Posterior cingulate gyrus (tissue), 11 donors: ENCODE measurements around the gene MYH2.

Experiments used
- DNase-seq, 10 donors: peaks; one replicate each; pipeline versions ENCODE4 v3.0.0 to v3.0.0-alpha.2; 2020 to 2021; ENCODE audit warnings: mixed read lengths in 3 of 10
- intact Hi-C: fragments of 100-400 bp; cut with DNase I; formaldehyde crosslinking; loops from one replicate; pipeline ENCODE4 v1.15.1; 2023

The MYH2 gene

DNA sequence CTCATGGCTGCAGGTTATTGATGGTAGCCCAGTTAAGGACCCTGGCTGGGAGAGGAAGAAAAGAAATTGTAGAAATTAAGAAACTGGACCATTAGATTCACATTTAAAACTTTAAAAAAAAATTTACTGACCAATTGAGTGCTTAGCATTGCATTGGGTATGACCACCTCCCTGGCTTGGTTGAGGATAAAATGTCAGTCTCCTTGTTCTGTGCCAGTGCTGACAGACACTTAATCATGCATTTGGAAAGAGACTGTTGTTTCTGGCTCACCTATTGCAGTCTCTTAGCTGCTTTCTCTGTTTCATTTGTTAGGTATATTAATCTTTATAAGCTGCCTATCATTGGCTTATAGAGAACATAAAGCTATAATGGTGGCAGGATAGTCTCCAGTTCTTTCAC is 32.8 kb downstream of the MYH2 start:
- DNase-seq = no peak
- intact Hi-C loops = no loop called here

GRCh38 chr17:10516065-10516464 is 33.4 kb downstream of the MYH2 start:
- no peak for DNase-seq
- intact Hi-C loops = no loop called here

GRCh38 chr17:10513299-10514067 is 36.0 kb downstream of the MYH2 start:
- intact Hi-C loops = no loop called here
- no peak for DNase-seq

GRCh38 chr17:10512856-10513255 is 36.6 kb downstream of the MYH2 start:
- no peak for DNase-seq
- intact Hi-C loops = no loop called here

- DNase-seq = no peak
- intact Hi-C loops = no loop called here
These were observed 49.5 kb downstream of the MYH2 start for GRCh38 chr17:10499950-10500349.

DNA sequence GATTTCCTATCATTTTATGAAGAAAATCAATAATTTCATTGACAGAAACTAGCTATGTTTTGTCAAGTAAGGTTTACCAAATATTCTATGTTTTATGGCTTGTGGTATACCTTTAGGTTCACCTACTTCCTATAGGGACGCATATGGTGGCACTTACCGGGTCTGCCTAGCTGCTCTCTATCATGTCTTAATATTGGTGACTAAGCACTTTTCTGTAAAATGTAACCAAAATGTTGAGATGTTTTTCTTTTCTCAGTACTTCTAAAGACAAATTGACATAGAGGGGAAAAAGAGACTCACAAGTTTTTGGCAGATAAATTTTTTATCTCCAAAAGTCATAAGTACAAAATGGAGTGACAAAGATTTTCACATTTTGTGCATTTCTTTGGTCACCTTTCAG is 57.5 kb downstream of the MYH2 start:
- no peak for DNase-seq
- intact Hi-C loops = no loop called here

DNA sequence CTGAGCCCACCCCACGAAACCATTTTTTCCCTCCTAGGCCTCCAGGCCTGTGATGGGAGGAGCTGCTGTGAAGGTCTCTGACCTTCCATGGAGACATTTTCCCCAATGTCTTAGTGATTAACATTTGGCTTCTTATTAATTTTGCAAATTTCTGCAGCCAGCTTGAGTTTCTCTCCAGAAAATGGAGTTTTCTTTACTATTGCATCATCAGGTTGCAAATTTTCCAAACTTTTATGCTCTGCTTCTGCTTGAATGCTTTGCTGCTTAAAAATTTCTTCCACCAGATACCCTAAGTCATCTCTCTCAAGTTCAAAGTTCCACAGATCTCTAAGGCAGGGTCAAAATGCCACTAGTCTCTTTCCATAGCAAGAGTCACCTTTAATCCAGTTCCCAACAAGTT is 67.2 kb downstream of the MYH2 start:
- DNase-seq = no peak
- intact Hi-C loops = no loop called here

GRCh38 chr17:10477701-10478100 is 71.8 kb downstream of the MYH2 start:
- no peak for DNase-seq
- intact Hi-C loops = no loop called here

DNA sequence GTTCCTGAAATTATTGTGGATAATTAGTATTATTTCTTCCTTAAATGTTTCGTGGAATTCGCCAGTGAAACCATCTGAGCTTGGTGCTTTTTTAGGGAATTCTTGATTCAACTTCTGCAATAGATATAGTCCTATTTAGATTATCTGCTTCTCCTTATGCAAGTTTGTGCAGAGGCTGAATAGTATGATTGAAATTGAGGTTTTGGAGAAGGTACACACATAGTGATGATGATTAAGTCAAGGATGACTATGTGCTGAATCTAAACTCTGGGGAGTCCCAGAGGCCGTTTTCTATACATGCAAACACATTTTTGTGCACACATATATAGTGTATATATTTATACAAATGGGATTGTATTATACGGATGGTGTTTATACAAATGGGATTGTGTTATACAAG is 74.9 kb downstream of the MYH2 start:
- DNase-seq = no peak
- intact Hi-C loops = no loop called here

DNA sequence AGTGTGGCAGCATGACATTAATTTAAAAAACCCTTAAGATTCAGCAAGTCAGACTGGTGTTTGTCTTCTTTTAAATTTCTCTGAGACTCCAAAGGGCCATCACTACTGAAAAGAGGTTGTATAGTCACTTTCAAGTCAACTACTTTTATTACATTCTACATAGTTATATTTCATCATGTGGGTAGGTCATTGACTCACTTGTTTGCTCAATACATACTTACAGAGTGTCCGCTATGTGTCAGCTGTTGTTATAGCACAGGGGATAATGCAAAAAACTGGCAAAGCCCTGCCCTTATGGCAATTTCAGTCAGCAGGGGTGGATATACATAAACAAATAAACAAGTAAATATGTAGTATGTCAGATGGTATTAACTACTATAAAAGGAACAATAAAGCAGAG is 77.6 kb downstream of the MYH2 start:
- DNase-seq = no peak
- intact Hi-C loops = no loop called here
